H1 (cell line): ENCODE data around the gene PAK1IP1. TPM values are rescaled to one million over a fixed set of nuclear protein-coding genes. Genes with fewer than 3 reads are reported as not detected.

Source experiments
- BACH1 ChIP-seq: IDR thresholded peaks from 2 replicates; pipeline ENCODE4 v1.6.1; 2012; ENCODE audit warnings: low read length, improper control_type of control experiment
- CBX5 ChIP-seq: fragments of 300-800, 300-1000 bp; sonication (generic); IDR thresholded peaks from 2 replicates; pipeline ENCODE4 v1.7.1; 2016; ENCODE audit warnings: antibody characterized with exemption, low read length, low read depth
- CREB1 ChIP-seq: IDR thresholded peaks from 2 replicates; pipeline ENCODE4 v1.6.1; 2012; ENCODE audit warnings: inconsistent platforms
- CTBP2 ChIP-seq: IDR thresholded peaks from 2 replicates; pipeline ENCODE4 v1.7.0; 2011; ENCODE audit warnings: borderline replicate concordance, mild to moderate bottlenecking, moderate library complexity, mixed read lengths, low read length; ENCODE audit not compliant: insufficient read depth, insufficient read length
- PHF8 ChIP-seq: fragments of 200-600 bp; sonication (generic); conservative IDR thresholded peaks from 2 replicates; pipeline ENCODE4 v1.7.1; 2012; ENCODE audit warnings: low read depth, mild to moderate bottlenecking, inconsistent platforms, low read length, moderate library complexity
- SAP30 ChIP-seq: fragments of 300-600 bp; sonication (generic); IDR thresholded peaks from 2 replicates; pipeline ENCODE4 v1.7.1; 2012; ENCODE audit warnings: low read length, moderate library complexity, mild to moderate bottlenecking, inconsistent platforms; ENCODE audit not compliant: insufficient read depth, insufficient replicate concordance
- SP4 ChIP-seq: IDR thresholded peaks from 2 replicates; pipeline ENCODE4 v1.6.1; 2012; ENCODE audit warnings: low read length, inconsistent platforms
- polyA plus RNA-seq, 7 experiments: library from polyadenylated mRNA; depleted of rRNA in 3 of 7; stranded (reverse) in 5 of 7; unstranded in 2 of 7; fragments of >200 nt in 5 of 7; fragments of 200-250 nt in 2 of 7; gene quantifications; 1 replicate in 5 of 7; 2 replicates in 1 of 7; 4 replicates in 1 of 7; pipeline versions ENCODE4 v1.2.1 to v1.2.3, GENCODE V29; 2011 to 2013; ENCODE audit warnings: missing spikeins in 2 of 7, mixed read lengths in 2 of 7
- total RNA-seq: library from RNA; stranded (reverse); fragmentation: NEBNext Ultra II Directional; extraction: Animal tissue kit (Norgen Biotek cat#: 25700); gene quantifications from 2 replicates; pipeline ENCODE4 v1.2.1, GENCODE V29; 2021

Gene PAK1IP1
- total and polyA plus RNA-seq, 2 of the 8 experiments (the other 6 are each of a cell fraction or from before 2014, with no cell fraction given), result 19.7 to 43.6 TPM

DNA sequence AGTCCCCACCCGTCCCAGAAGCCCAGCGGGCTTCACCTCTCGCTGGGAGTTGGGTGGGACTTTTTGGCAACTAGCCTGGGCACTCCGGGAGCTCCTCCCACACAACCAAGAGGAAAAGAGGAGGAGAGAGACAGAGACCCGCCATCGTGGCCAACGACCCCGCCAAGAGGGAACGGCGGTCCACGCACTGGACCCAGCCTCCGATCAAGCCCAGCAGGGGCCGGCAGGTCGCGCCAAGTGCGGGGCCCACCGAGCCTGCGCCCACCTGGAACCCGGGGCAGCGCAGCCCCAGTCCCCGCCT is 25.1 kb downstream of the PAK1IP1 start (continued):
- no peak for TF ChIP-seq SP4
- TF ChIP-seq SAP30, result no peak
- TF ChIP-seq CREB1, result no peak
- TF ChIP-seq CTBP2, result no peak
- no peak for TF ChIP-seq BACH1
- no peak for TF ChIP-seq CBX5
- no peak for TF ChIP-seq PHF8
